Mammary epithelial cell (primary cell): ENCODE measurements around the gene PCNX1.

ENCODE experiments used
- CTCF ChIP-seq, 2 donors: IDR thresholded peaks in 1 of 2; conservative IDR thresholded peaks in 1 of 2; 2 replicates each; pipeline ENCODE4 v1.5.1; 2011 to 2012; ENCODE audit warnings: inconsistent platforms in 2 of 2, low read length in 2 of 2, mild to moderate bottlenecking in 2 of 2, control low read depth in 1 of 2, low read depth in 1 of 2; ENCODE audit not compliant: insufficient read depth in 1 of 2; ENCODE audit errors: extremely low read depth in 1 of 2
- EZH2 ChIP-seq: IDR thresholded peaks from 2 replicates; pipeline ENCODE4 v1.6.1; 2012; ENCODE audit warnings: low read length, inconsistent platforms, borderline replicate concordance

DNA sequence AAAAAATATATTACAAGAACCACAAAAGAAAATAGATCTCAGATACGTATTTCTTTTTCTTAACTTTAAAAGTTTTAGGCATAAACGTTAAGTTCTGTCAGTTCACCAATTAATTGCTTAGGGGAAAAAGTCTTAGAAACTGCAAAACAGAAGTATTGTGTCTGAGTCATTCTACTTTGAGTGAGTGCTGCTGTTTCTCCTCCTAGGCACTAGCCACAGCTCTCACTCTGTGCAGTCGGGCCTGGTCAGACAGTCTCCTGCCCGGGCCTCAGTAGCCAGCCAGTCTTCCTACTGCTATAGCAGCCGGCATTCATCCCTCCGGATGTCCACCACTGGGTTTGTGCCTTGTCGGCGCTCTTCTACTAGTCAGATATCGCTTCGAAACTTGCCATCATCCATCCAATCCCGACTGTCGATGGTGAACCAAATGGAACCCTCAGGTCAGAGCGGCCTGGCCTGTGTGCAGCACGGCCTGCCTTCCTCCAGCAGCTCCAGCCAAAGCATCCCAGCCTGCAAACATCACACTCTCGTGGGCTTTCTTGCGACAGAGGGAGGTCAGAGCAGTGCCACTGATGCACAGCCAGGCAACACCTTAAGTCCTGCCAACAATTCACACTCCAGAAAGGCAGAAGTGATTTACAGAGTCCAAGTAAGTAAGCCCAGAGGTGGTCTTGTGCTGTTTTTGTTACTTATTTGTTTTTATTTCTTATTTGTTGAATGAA is 201.3 kb downstream of the PCNX1 start:
- no peak for TF ChIP-seq CTCF (conservative IDR thresholded peaks at IDR 0.05 in 1 of 2, IDR thresholded peaks at IDR 0.05 in 1 of 2; ENCODE audit: extremely low read depth in 1 of 2, insufficient read depth in 1 of 2, low read depth in 1 of 2, low read length in 2 of 2)
- no peak for TF ChIP-seq EZH2
